AG04449 (cell line): ENCODE results near the gene ENTPD2.
A peak's percentile ranks its signal among the peaks of the same experiment; 100 is the strongest.
"Not testable (repeated sequence)": the region's sequence is repeated elsewhere in the genome, so short reads cannot be mapped to it uniquely, and the experiment has no call there.

Source experiments
- CTCF ChIA-PET: fragments of 350-600 bp; formaldehyde crosslinking; extraction: SDS; loops from one replicate; lab custom pipeline; 2021; ENCODE audit warnings: antibody characterized with exemption; lab: Yijun Ruan, JAX
- POLR2A ChIA-PET: fragments of 400-600, 350-600 bp; formaldehyde crosslinking; extraction: SDS; loops from one replicate; lab custom pipeline; 2020; ENCODE audit warnings: antibody characterized with exemption, inconsistent platforms; lab: Yijun Ruan, JAX
- DNase-seq: peaks from one replicate; pipeline ENCODE4 v3.0.0-alpha.2; 2010; ENCODE audit warnings: low read depth, low spot score
- H3K4me3 ChIP-seq: 2 replicates; pipeline ENCODE4 v1.5.1; 2011; ENCODE audit warnings: low read depth, mild to moderate bottlenecking, control low read depth, low read length
- CTCF ChIP-seq: IDR thresholded peaks from one replicate; pipeline ENCODE4 v1.5.1; 2011; ENCODE audit warnings: mild to moderate bottlenecking, moderate library complexity, low read length, control low read depth, inconsistent platforms; ENCODE audit not compliant: insufficient read depth; ENCODE audit errors: missing control alignments

The ENTPD2 gene

GRCh38 chr9:137008312-137008711 lies 45.5 kb downstream of the ENTPD2 start:
- ChIA-PET POLR2A (no interaction called here), CTCF (interaction anchor here (1.6 kb wide), 1 partner anchor 17 kb away, joined by 4 read pairs; no protein-coding TSS in a partner anchor)
- TF ChIP-seq CTCF, result no peak
- H3K4me3 ChIP-seq, result no peak overlapping the region
- DNase-seq, result no peak

GRCh38 chr9:137007816-137008270 lies 46.0 kb downstream of the ENTPD2 start:
- no peak overlapping the region for H3K4me3 ChIP-seq
- CTCF ChIA-PET, result interaction anchor here (1.2 kb wide), 1 partner anchor 21 kb away, joined by 3 read pairs; the partner anchor contains the start of gene ABCA2
- POLR2A ChIA-PET, result no interaction called here
- no peak for DNase-seq
- no peak for TF ChIP-seq CTCF

- TF ChIP-seq CTCF, result no peak
- DNase-seq, result no peak
- ChIA-PET POLR2A (no interaction called here), CTCF (interaction anchor here (1.2 to 1.4 kb wide), 2 partner anchors 8 to 21 kb away, joined by 3 to 4 read pairs; partner anchors contain the start of gene ABCA2)
- no peak overlapping the region for H3K4me3 ChIP-seq
These were observed 46.6 kb downstream of the ENTPD2 start for GRCh38 chr9:137007108-137007815.

GRCh38 chr9:137006116-137007003 lies 47.5 kb downstream of the ENTPD2 start:
- ChIA-PET POLR2A (no interaction called here), CTCF (interaction anchor here (1.2 to 1.4 kb wide), 2 partner anchors 9 to 22 kb away, joined by 3 to 4 read pairs; partner anchors contain the start of gene ABCA2)
- H3K4me3 ChIP-seq, result no peak overlapping the region
- DNase-seq, result no peak
- no peak for TF ChIP-seq CTCF

- POLR2A ChIA-PET, H3K4me3 ChIP-seq, DNase-seq: not testable (repeated sequence)
- CTCF ChIA-PET, result interaction anchor here (1.8 kb wide), 1 partner anchor 12 kb away, joined by 6 read pairs; the partner anchor contains the start of gene PAXX
- TF ChIP-seq CTCF, result peak; percentile 13
These were observed 49.6 kb downstream of the ENTPD2 start for GRCh38 chr9:137004285-137004684.
